Fibroblast of the aortic adventitia (primary cell): ENCODE results near the gene CDC42BPA. TPM values are rescaled to one million over a fixed set of nuclear protein-coding genes. Genes with fewer than 3 reads are reported as not detected.
A peak's percentile ranks its signal among the peaks of the same experiment; 100 is the strongest.

Experiments used
- DNase-seq: peaks from one replicate; pipeline ENCODE4 v3.0.0-alpha.2; 2010; ENCODE audit warnings: low read depth
- H3K4me3 ChIP-seq: 2 replicates; pipeline ENCODE4 v1.5.1; 2011; ENCODE audit warnings: low read depth, mild to moderate bottlenecking, control low read depth, low read length, moderate library complexity
- total RNA-seq: library from RNA; depleted of rRNA; stranded (reverse); fragments of >200 nt; gene quantifications from 2 replicates; pipeline ENCODE4 v1.2.3, GENCODE V29; 2012; ENCODE audit warnings: low replicate concordance
- TF ChIP-seq, protein P1 (sequence below): IDR thresholded peaks from 2 replicates; pipeline ENCODE4 v1.5.1; 2011; ENCODE audit warnings: mild to moderate bottlenecking, low read length, control low read depth, inconsistent platforms; ENCODE audit not compliant: insufficient read depth

CDC42BPA gene
- total RNA-seq, 1 donor = 82.5 TPM

DNA sequence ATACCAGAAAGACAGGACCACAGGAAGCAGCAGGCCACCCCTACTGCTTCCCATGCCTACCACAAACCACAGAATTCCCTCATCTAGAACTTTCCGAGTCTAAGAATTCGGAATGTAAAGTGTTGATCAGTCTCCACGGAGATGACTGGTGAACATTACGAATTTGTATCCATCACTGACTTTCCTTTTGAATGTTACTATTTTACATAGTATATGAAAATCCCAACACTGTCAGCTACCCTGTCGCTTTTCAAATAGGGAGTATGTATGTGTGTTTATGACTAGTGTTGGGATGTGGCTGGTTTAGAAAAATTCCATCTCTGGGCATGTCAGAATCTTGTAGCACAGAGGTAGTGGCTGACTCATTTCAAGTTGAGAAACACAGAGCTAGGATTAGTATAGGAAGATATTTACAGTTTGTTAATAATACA is 260.0 kb downstream of the CDC42BPA start:
- peak; percentile 36 for DNase-seq
- TF ChIP-seq, protein P1, sequence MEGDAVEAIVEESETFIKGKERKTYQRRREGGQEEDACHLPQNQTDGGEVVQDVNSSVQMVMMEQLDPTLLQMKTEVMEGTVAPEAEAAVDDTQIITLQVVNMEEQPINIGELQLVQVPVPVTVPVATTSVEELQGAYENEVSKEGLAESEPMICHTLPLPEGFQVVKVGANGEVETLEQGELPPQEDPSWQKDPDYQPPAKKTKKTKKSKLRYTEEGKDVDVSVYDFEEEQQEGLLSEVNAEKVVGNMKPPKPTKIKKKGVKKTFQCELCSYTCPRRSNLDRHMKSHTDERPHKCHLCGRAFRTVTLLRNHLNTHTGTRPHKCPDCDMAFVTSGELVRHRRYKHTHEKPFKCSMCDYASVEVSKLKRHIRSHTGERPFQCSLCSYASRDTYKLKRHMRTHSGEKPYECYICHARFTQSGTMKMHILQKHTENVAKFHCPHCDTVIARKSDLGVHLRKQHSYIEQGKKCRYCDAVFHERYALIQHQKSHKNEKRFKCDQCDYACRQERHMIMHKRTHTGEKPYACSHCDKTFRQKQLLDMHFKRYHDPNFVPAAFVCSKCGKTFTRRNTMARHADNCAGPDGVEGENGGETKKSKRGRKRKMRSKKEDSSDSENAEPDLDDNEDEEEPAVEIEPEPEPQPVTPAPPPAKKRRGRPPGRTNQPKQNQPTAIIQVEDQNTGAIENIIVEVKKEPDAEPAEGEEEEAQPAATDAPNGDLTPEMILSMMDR = no peak
- no peak overlapping the region for H3K4me3 ChIP-seq

DNA sequence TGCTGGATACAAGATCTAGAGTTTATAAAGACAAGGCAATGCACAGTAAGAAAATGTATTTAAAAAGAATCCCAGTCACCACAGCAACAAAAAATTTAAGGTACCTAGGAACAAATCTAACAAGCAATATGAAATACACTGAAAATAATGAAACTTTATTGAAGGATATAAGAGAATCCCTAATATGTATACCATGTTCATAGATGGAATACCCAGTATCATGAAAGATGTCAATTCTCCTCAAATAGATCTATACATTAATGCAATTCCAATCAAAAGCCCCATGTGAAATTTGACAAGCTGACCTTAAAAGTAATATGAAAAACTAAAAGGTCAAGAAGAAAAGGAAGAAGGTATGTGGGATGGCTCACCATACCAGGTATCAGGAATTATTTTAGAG is 269.0 kb downstream of the CDC42BPA start:
- TF ChIP-seq, protein P1 = no peak
- no peak overlapping the region for H3K4me3 ChIP-seq
- no peak for DNase-seq

DNA sequence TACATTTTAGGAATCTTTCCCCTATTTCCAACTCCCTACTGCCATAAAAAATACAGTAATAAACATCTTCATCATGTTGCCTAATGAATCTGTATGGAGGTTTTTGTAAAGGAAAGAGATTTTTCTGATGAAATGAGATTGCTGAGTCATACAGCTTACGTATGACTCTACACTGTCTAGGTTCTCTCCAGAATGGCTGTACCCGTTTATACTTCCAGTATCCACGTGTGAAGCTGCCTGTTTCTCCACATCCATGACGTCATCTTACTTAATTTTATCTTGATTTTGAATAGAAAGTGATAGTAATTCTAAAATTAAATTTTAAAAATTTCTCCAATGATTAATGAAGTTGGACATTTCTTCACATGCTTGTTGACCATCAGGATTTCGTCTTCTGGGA is 274.5 kb downstream of the CDC42BPA start:
- DNase-seq = peak; percentile 60
- H3K4me3 ChIP-seq = no peak overlapping the region
- TF ChIP-seq, protein P1 = no peak

DNA sequence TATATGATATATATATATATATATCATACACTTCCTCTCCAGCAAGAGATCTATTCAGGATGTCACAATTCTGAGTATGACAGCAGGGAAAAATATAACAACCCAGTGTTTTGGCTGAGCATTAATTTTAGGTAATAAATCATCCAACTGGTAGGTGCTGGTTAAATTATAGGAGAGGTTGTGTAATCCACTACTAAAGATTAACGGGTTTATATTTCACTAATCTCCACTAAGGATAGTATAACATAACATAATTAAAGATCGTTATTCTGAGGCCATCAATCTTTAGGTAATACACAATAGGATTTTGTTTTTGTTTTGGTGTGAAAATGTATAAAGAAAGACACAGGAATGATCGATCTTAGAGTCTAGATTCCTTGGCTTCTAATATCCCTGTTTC is 276.0 kb downstream of the CDC42BPA start:
- no peak for DNase-seq
- no peak overlapping the region for H3K4me3 ChIP-seq
- TF ChIP-seq, protein P1 = no peak

DNA sequence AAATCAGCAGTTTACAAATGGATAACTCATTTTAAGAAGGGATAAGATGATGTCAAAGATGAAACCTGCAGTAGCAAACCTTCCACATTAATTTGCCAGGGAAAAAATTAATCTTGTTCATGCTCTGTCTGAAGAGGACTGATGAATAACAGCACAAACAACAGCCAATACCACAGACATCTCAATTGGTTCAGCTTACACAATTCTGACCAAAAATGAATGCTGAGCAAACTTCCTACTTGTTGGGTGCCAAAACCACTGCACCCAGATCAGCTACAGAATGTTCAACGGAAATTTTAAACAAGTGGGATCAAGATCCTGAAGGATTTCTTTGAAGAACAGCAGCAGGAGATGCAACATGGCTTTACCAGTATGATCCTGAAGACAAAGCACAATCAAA is 279.9 kb downstream of the CDC42BPA start:
- peak; percentile 13 for DNase-seq
- TF ChIP-seq, protein P1 = no peak
- H3K4me3 ChIP-seq = no peak overlapping the region

DNA sequence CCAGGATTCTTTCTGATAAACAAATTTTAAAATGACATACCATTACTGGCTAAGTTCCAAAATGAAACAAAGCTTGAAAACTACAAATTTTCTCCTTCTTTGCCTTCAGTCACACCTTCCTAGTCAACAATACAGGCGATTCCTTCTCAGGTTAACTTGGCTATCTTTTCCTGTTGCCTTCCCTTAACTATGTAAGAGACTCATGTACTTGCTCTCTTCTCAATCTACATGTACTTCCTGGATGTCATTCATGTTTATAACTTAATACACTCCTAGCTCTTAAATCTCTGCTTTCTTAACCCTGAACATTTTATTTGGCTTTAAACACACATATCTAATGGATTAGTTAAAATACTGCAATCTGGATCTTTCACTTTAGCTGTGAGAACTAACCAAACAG is 281.2 kb downstream of the CDC42BPA start:
- TF ChIP-seq, protein P1 = no peak
- no peak overlapping the region for H3K4me3 ChIP-seq
- DNase-seq = no peak

DNA sequence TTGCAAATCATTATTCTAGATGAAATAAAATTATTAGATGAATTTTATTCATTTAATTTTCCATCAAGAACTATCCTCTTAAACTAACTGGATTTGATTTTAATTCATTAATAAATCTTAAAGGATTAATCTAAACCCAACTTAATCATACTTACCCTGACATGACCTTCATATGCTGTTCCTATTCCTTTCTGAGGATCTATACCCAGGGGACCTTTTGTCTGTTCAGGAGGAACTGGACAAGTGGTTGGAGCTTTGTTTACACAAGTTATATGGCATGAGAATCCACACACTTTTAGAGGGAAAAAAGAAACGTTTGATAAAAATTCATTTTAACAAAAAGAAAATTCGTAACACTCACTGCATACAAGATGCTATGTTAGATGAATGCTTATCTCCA is 283.0 kb downstream of the CDC42BPA start:
- DNase-seq = no peak
- no peak overlapping the region for H3K4me3 ChIP-seq
- TF ChIP-seq, protein P1 = no peak
